ENCODE data around the gene TRAF7. TPM values are rescaled to one million over a fixed set of nuclear protein-coding genes. Genes with fewer than 3 reads are reported as not detected.
A peak's percentile ranks its signal among the peaks of the same experiment; 100 is the strongest.

Gene TRAF7
- total RNA-seq, 1 donor from 2014 or later: 102 TPM

- no peak for DNase-seq (ENCODE audit: extremely low read depth, low read depth, low spot score)
Observed at GRCh38 chr16:2162676-2163118, 7.1 kb downstream of the TRAF7 start.

GRCh38 chr16:2163211-2163881, 7.8 kb downstream of the TRAF7 start:
- DNase-seq (ENCODE audit: extremely low read depth, low read depth, low spot score): no peak

DNA sequence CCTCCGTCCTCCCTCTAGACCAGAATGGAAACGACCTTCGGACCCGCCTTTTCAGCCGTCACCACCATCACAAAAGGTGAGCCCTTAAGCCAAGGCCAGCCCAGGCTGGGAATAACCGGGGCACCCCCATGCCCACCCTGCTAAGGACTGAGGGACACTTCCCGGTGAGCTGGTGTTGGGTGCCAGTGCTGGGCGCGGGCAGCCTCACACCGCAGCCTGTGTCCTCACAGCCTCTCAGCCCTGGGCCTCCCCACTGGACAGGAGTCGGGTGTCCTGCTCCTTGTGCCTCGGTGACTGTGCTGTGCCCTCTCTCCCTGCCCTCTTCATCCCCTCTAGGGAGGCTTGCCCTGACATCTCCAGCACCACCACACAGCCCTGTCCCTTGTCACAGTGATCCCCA, 10.3 kb downstream of the TRAF7 start:
- DNase-seq (ENCODE audit: extremely low read depth, low read depth, low spot score): no peak

DNA sequence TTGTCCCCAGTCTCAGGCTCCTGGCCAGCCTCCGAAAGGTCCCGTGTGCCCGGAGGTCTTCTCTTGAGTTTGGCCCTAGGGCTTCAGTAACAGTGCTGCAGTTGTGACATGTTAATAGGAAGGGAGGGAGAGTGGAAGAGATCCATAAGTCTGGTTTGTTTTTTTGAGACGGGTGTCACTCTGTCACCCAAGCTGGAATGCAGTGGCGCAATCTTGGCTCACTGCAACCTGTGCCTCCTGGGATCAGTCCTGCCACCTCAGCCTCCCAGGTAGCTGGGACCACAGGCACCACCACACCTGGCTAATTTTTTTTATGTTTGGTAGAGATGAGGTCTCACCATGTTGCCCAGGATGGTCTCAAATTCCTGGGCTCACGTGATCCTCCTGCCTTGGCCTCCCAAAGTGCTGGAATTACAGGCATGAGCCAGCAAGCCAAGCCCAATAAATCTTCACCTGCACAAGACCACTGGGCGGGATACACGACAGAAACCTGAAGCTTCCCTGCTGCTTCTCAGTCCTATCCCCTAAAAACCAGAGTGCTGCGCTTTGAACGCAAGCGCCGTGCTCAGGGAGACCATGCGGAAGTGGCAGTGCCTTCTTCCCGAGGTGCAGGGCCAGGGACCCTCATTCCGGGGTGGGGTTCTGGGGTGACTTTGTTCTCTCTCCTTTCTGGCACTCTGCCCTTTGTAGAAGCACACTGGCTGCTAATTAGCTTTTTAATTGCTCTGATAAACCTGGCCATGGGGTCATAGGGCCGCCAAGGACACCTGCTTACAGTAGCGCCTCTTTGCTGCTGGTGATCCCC, 10.9 kb downstream of the TRAF7 start:
- DNase-seq (ENCODE audit: extremely low read depth, low read depth, low spot score): no peak

DNA sequence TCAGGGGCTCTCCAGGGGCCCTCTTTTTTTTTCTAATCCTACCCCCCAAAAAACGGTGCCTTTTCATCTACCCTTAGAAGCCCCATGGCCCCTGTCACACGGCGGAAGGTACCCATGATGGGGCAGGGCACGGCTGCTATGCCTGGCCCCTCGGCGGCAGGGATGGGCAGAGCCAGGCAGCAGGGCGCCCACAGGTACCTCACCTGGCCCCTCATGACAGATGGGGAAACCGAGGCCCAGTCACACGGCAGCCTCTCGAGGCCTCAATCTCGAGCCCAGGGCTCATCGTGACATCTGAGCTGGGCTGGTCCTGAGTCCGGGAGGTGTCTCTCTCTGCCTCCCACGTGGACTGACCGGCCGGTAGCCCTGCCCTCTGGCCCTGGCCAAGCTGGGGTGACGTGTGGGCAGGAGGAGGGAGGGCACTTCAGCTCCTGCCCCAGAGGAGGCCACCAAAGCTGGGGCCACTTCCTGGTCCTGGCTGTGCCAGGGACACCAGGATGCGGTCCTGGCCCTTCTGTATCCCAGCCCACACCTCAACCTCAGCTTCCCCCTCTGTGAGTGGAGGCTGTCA, 11.6 kb downstream of the TRAF7 start:
- DNase-seq (ENCODE audit: extremely low read depth, low read depth, low spot score): no peak

DNA sequence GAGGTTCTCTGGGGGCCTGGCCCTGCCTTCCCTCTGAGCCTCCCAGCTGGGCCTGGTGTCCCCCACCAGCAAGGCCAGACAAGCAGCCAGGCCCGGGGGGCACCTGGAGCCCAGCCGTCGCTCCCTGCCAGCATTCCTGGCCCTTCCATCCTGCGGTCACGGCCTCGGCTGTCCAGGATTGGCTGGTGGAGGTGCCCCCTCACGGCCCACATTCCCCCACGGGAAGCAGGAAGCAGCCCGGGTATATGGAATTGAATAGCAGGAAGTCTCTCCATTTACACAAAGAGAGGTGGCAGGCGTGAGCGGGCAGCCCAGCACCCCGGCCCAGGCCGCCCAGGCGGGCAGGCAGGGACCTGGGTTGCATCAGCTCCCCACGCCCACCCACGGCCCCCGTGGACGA, 14.5 kb downstream of the TRAF7 start:
- DNase-seq (ENCODE audit: extremely low read depth, low read depth, low spot score): peak; percentile 57

DNA sequence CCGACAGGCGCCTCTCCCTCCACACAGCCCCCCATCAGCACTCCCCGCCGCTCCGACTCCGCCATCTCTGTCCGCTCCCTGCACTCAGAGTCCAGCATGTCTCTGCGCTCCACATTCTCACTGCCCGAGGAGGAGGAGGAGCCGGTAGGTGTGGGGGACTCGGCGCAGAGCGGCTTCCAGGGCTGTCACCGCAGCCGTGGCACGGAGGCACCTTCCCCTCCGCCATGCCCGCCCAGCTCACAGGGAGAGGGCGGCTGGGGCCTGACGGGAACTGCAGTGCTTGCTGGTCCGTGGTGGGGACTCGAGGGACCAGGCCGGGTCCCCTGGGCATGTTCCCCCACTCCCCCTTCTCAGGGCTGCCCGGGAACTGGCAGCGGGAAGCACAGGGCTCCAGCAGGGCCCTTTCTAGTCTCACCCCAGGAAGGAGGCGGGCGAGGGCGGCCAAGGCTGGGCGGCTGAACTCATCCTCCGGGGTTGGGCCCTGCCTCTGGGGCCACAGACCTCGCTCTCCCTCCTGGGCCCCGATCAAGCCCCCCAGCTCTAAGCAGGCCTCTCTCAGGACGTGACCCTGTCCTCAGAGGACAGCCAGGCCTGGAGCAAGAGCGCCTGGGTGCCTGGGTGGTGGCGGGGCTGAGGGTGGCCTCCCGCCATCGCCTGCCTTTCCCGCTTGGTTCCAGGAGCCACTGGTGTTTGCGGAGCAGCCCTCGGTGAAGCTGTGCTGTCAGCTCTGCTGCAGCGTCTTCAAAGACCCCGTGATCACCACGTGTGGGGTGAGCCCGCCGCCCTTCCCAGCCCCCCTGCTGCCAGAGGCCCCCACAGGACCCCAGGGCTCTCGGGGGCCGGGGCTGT, 15.2 kb downstream of the TRAF7 start:
- DNase-seq (ENCODE audit: extremely low read depth, low read depth, low spot score): no peak

DNA sequence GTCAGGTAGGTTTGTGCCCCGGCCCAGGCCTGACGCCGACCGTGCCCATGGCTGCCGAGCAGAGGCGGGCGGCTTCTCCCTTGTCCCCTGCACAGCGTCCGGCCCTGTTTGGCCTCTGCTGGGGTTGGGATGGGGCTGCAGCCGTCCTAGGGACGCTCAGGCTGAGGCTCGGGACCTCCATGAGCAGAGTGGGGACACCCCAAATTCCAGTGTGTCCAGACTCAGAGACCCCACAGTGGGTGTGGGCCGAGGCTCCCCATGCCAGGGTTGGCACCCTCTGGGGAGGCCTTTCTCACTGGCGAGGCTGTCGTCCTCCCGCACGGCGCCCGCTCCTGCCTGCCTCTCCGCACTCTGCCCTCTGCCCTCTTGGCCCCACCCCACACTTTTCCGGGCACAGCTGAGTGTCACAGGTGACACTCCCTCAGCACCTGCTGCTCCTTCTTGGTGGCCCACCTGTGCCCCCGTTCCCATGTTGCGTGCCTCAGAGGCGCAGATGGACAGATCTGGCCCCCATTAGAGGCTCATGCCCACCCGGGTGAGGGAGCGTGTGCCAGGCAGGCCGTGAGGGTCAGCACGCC, 16.1 kb downstream of the TRAF7 start:
- DNase-seq (ENCODE audit: extremely low read depth, low read depth, low spot score): no peak

- DNase-seq (ENCODE audit: extremely low read depth, low read depth, low spot score): no peak
Observed at GRCh38 chr16:2172688-2173335, 17.2 kb downstream of the TRAF7 start.

DNA sequence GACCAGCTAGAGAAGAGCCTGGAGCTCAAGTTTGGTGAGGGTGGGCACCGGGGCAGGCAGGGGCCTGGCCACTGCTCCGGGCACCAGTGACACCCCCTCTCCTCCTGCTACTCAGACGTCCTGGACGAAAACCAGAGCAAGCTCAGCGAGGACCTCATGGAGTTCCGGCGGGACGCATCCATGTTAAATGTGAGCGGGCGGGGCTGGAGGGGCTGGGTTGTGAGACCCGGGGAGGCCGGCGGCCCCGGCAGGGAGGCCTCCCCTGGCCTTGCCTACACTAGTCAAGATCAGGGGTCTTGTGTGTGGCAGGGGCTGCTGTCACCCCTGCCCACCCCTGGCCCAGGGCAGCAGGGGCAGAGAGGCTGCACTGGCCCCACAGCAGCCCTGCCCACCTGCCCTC, 17.8 kb downstream of the TRAF7 start:
- no peak for DNase-seq (ENCODE audit: extremely low read depth, low read depth, low spot score)

DNA sequence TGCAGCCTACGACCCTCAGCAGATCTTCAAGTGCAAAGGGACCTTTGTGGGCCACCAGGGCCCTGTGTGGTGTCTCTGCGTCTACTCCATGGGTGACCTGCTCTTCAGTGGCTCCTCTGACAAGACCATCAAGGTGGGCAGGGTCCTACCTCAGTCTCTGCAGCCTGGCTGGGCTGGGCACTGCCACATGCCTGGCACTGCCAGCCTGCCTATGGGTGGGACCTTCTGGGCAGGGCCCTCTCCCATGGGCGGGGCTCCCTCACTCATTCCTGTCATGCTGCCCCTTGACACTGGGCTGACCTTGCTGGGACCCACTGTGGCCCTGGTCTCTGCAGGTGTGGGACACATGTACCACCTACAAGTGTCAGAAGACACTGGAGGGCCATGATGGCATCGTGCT, 18.3 kb downstream of the TRAF7 start:
- no peak for DNase-seq (ENCODE audit: extremely low read depth, low read depth, low spot score)

DNA sequence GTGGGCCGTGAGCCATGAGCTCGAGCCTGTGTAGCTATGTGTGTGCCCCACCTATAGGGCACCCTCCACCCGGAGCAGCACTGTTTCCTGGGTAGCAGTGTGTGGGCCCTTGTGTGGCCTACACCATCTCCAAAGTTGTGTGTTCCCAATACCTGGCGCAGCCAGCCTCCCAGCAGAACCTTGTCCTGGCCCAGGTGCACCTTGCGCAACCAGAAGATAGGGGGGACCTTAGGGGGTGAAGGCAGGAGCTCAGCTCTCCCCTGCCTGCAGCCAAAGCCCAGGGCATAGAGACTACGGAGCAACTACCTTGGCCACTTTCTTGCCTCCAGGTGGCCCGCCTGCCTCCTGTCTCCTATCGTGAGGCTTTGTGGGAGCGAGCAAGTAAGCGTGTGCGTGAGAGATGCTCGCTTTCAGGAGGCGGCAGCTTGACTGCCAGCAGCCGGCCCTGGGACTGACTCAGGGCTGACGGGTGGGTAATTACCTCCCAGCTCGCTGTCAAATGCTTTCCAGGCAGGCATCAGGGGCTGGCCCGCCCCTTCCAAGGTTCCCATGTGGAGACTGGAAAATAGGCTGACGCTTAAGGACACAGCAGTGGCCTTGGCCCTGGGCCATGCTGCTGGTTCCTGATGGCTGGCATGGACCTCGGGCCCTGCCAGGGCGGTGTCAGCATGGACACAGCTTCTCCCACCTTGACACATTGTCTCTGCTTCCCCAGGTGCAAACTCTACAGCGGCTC, 19.0 kb downstream of the TRAF7 start:
- no peak for DNase-seq (ENCODE audit: extremely low read depth, low read depth, low spot score)

GRCh38 chr16:2175454-2175853, 19.9 kb downstream of the TRAF7 start:
- no peak for DNase-seq (ENCODE audit: extremely low read depth, low read depth, low spot score)

- DNase-seq (ENCODE audit: extremely low read depth, low read depth, low spot score): no peak
Observed at GRCh38 chr16:2176047-2176446, 20.5 kb downstream of the TRAF7 start.

DNA sequence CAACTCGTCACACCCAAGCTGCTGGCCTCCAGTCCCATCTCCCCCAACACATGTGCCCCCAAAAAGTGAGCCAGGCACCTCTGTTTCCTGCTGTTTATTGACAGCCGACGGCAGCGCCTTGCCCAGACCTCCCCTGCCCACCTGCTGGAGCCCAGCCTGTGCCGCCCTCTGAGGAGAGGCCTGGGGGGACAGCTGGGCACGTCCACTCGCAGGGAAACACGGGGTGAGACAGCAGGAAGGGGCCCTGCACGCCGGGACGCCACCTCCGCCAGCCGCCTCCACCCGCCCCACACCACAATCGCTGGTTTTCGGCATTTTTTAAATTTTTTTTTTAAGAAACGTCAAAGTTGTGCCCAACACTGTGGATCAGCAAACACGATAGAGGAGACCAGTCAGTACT, 21.5 kb downstream of the TRAF7 start:
- no peak for DNase-seq (ENCODE audit: extremely low read depth, low read depth, low spot score)

DNA sequence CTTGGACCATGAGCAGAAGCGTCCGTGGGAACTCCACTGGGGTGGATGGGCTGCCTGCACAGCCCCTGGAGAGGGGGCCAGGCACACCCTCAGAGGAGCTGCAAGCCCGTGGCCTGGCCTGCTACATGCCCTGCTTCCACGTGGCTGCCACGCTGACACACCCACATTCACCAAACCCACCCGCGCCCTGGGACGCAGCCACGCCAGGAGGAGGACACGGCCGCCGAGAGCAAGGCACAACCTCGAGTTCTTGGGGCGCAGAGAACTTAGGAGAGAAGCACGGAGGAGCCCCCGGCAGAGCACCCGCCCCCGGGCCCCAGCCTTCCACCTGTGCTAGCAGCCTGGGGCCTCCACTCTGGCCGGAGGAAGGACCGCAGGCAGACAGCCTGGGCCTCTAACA, 22.0 kb downstream of the TRAF7 start:
- DNase-seq (ENCODE audit: extremely low read depth, low read depth, low spot score): no peak

DNA sequence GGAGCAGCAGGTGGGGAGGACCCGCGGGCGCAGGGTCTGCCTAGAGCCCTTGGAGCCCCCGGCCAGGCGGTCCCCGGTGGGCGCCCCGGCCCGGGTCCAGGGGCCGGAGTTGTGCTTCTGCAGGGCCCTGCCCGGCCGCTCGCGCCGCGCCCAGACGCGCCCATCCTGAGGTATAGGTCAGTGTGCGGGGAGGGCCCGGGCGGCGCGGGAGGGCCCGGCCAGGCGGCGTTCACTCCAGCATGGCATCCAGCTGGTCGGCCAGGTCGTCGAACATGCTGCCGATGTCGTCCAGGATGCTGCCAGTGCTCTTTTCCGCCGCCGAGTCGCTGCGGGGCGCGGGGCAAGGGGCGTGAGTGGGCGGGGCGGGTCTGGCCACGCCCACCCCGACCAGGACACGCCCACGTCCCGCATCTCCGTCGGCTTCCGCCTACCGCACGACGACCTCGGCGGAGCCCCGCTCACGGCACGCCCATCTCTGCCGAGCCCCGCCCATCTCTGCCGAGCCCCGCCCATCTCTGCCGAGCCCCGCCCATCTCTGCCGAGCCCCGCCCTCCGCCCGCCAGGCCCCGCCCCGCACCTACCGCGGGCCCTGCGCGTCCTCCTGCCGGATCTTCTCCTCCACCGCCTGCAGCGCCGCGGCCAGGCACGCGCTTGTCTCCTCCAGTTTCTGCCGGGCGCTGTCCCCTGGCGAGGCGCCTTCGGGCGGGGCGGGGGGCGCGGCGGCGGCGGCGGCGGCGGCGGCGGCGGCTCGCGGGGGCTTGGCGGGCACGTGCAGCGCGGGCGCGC, 22.9 kb downstream of the TRAF7 start:
- DNase-seq (ENCODE audit: extremely low read depth, low read depth, low spot score): no peak

DNA sequence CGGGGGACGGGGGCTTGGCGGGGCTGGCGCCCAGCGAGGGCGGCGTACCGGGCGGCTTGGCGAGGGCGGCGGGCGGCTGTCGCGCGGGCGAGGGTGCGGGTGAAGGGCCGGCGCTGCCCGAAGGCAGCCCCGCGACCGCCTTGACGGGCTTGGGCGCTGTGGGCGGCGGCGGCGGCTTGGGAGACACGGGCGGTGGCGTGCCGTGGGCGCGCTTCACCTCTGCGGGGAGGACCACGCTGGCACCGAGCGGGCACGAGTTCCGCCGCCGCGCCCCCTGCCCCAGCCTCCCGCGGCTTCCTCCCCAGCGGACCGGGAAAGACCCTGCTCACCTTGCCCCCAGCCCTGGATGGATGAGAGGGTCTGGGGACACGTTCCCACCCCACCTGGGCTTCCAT, 23.5 kb downstream of the TRAF7 start:
- no peak for DNase-seq (ENCODE audit: extremely low read depth, low read depth, low spot score)

DNA sequence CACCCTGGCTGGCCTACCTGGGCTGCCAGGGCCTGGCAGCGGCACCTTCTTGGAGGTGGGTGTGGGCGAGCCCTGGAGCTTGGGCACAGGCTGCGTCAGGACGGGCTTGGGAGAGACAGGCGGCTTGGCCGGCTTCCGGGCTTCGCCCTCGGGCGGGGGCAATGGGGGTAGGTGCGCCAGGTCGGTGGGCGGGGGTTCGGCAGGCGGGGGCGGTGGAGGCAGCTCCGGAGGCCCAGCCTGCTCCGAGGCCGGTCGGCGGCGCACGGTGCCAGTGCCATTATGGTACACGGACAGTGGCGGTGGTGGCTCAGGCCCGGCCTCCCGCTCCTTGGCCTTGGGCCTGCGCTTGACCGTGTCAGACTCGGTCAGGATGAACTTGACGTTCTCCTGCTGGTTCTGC, 24.0 kb downstream of the TRAF7 start:
- DNase-seq (ENCODE audit: extremely low read depth, low read depth, low spot score): no peak

All from glomerular endothelial cell (primary cell).